Thoracic aorta (tissue), 2 donors: Measurements from ENCODE around the gene TMX3. TPM values are rescaled to one million over a fixed set of nuclear protein-coding genes. Genes with fewer than 3 reads are reported as not detected.

ENCODE experiments used
- ATAC-seq: fragments of 150-250 bp; one replicate; pipeline ENCODE4 v1.8.0; 2017; ENCODE audit warnings: low read depth; ENCODE audit not compliant: insufficient number of reproducible peaks, low FRiP score
- DNase-seq: peaks from one replicate; pipeline ENCODE4 v3.0.0-alpha.2; 2020; ENCODE audit warnings: low spot score
- H3K27ac ChIP-seq, 2 donors: fragments of 200-600 bp; sonication (generic); 1 replicate in 1 of 2; 2 replicates in 1 of 2; pipeline ENCODE4 v1.5.1; 2016; ENCODE audit warnings: mild to moderate bottlenecking in 2 of 2, moderate library complexity in 2 of 2
- H3K27me3 ChIP-seq: fragments of 200-600 bp; sonication (generic); replicated peaks from 2 replicates; pipeline ENCODE4 v1.6.0; 2016; ENCODE audit warnings: mild to moderate bottlenecking; ENCODE audit not compliant: insufficient read depth
- H3K36me3 ChIP-seq: fragments of 200-600 bp; sonication (generic); one replicate; pipeline ENCODE4 v1.5.1; 2016
- H3K4me1 ChIP-seq, 2 donors: fragments of 200-600 bp; sonication (generic); 1 replicate in 1 of 2; 2 replicates in 1 of 2; pipeline versions ENCODE4 v1.5.1 to v1.6.0; 2016; ENCODE audit warnings: low read depth in 2 of 2, mild to moderate bottlenecking in 1 of 2; ENCODE audit not compliant: control insufficient read depth in 1 of 2
- H3K4me3 ChIP-seq: fragments of 200-600 bp; sonication (generic); 2 replicates; pipeline ENCODE4 v1.5.1; 2016; ENCODE audit warnings: mild to moderate bottlenecking
- H3K9me3 ChIP-seq: fragments of 200-600 bp; sonication (generic); 2 replicates; pipeline ENCODE4 v1.5.1; 2016
- total RNA-seq, 2 donors: library from RNA; depleted of rRNA; stranded (reverse); fragments of >200 nt; gene quantifications; one replicate each; pipeline versions ENCODE4 v1.1.0 to v1.2.3, GENCODE V29; 2016
- TF ChIP-seq, protein P1 (sequence below): fragments of 200-600 bp; sonication (generic); IDR thresholded peaks from one replicate; pipeline ENCODE4 v1.5.1; 2019; ENCODE audit warnings: antibody characterized with exemption

TMX3 gene
- total RNA-seq, 2 donors from 2014 or later: 41.3 to 57.4 TPM

DNA sequence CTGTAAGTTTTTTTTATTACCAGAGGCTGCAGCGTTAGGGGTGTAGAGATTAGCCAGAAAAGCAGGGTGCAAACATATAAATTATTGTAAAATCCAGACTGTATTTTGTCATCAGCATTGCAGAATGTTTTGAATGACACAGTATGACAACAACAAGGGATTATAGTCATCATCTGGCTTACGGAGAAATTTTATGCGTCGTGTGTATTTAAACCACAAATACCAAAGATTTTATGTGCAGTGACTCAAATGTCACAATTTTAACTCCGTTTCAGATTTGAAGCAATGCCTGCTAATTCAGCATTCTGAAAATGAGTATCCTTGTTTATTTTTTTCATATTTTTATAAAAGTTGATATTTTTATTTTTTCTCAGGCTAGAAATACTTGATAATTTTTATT, 19.4 kb upstream of the TMX3 start:
- ATAC-seq: no peak
- DNase-seq: no peak
- TF ChIP-seq, protein P1, sequence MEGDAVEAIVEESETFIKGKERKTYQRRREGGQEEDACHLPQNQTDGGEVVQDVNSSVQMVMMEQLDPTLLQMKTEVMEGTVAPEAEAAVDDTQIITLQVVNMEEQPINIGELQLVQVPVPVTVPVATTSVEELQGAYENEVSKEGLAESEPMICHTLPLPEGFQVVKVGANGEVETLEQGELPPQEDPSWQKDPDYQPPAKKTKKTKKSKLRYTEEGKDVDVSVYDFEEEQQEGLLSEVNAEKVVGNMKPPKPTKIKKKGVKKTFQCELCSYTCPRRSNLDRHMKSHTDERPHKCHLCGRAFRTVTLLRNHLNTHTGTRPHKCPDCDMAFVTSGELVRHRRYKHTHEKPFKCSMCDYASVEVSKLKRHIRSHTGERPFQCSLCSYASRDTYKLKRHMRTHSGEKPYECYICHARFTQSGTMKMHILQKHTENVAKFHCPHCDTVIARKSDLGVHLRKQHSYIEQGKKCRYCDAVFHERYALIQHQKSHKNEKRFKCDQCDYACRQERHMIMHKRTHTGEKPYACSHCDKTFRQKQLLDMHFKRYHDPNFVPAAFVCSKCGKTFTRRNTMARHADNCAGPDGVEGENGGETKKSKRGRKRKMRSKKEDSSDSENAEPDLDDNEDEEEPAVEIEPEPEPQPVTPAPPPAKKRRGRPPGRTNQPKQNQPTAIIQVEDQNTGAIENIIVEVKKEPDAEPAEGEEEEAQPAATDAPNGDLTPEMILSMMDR: no peak
- Histone ChIP-seq H3K4me3 (no peak overlapping the region), H3K27ac (no peak overlapping the region), H3K4me1 (no peaks in the 10 kb centered on the region), H3K36me3 (no peaks in the 10 kb centered on the region), H3K9me3 (no peaks in the 10 kb centered on the region), H3K27me3 (no peaks in the 10 kb centered on the region)

DNA sequence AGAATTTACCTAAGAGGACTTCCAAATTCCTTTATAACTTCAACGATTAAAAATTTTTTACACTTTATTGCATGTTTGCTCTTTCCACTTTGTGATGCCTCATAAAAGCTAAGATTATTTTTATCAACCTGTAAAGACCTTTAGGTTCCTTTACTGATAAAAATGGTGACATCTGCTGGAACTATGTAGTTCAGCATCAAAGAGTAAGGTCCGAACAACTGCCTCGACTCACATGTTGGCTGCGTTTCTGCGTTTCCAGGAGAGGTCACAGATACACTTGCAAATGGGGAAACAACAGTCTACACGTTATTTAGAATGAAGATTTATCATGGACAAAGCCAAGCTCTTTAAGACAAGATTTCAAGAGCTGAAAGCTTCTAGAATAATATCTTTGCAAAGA, 18.8 kb upstream of the TMX3 start:
- H3K4me3 ChIP-seq: no peak overlapping the region
- no peaks in the 10 kb centered on the region for H3K36me3 ChIP-seq
- DNase-seq: no peak
- TF ChIP-seq, protein P1: no peak
- no peak for ATAC-seq
- no peaks in the 10 kb centered on the region for H3K27me3 ChIP-seq
- no peak overlapping the region for H3K27ac ChIP-seq
- H3K4me1 ChIP-seq: no peaks in the 10 kb centered on the region
- no peaks in the 10 kb centered on the region for H3K9me3 ChIP-seq

- Histone ChIP-seq H3K9me3 (no peaks in the 10 kb centered on the region), H3K27me3 (no peaks in the 10 kb centered on the region), H3K36me3 (no peaks in the 10 kb centered on the region), H3K27ac (no peak overlapping the region), H3K4me1 (no peaks in the 10 kb centered on the region), H3K4me3 (no peak overlapping the region)
- TF ChIP-seq, protein P1: no peak
- DNase-seq (no peak), ATAC-seq (no peak)
Measured at GRCh38 chr18:68728081-68728700, 13.3 kb upstream of the TMX3 start.

DNA sequence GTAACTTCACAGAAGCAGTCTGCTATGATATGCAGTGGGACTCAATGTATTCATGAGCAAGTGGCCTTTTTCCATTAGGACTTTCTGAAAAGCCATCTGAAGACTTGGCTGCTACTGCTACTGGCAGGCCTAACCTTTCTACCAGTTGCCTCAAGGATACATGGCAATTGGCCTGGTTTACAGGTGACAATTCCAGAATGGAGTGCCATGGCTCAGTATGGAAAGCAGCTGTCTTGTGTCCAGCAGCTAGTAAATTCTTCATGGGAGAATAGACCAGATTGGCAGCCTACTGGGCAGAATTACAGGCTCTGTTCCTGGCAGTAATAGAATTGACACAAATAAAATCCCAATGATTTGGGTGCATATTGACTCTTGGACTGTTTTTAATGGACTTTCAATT, 12.6 kb upstream of the TMX3 start:
- H3K4me3 ChIP-seq: no peak overlapping the region
- ATAC-seq (no peak), DNase-seq (no peak)
- H3K4me1 ChIP-seq: peaks cover 0 to 5% of the 10 kb centered on the region in 2 donors
- H3K27me3 ChIP-seq: no peaks in the 10 kb centered on the region
- no peaks in the 10 kb centered on the region for H3K9me3 ChIP-seq
- no peaks in the 10 kb centered on the region for H3K36me3 ChIP-seq
- H3K27ac ChIP-seq: no peak overlapping the region
- TF ChIP-seq, protein P1: no peak

DNA sequence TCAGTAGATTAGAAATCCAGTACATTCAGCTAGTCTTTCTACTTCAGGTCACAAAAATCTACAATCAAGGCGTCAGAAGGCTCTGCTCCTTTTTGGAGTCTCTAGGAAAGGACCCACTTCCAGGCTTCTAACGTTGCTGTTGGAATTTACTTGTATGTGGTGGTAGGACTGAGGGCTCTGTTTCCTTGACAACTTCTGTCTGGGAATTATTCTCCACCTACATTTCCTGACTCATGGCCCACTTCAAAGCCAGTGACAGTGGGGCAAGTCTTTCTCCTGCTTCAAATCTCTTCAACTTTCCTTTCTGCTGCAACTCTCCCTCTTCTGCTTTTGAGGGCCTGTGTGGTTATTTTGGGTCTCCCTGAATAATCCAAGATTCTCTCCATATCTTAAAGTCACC, 10.4 kb upstream of the TMX3 start:
- TF ChIP-seq, protein P1: no peak
- no peak overlapping the region for H3K4me3 ChIP-seq
- no peaks in the 10 kb centered on the region for H3K9me3 ChIP-seq
- ATAC-seq: no peak
- no peaks in the 10 kb centered on the region for H3K27me3 ChIP-seq
- H3K27ac ChIP-seq: no peak overlapping the region
- DNase-seq: no peak
- no peaks in the 10 kb centered on the region for H3K36me3 ChIP-seq
- H3K4me1 ChIP-seq: peaks cover 5 to 15% of the 10 kb centered on the region in 2 donors
